H1 (cell line): ENCODE results near the gene CDRT15. TPM values are rescaled to one million over a fixed set of nuclear protein-coding genes. Genes with fewer than 3 reads are reported as not detected.

Experiments used
- CTCF ChIA-PET: fragments of 300-600 bp; sonication (Branson Sonifier 250); formaldehyde crosslinking; loops from one replicate; lab custom pipeline; 2021; ENCODE audit not compliant: partially characterized antibody; lab: Charles Lee
- POLR2A ChIA-PET: fragments of 300-600 bp; sonication (Branson Sonifier 250); formaldehyde crosslinking; loops from one replicate; lab custom pipeline; 2021; ENCODE audit warnings: inconsistent platforms; ENCODE audit not compliant: partially characterized antibody; lab: Charles Lee
- DNase-seq, 2 experiments: peaks; one replicate each; pipeline versions ENCODE4 v3.0.0 to v3.0.0-alpha.2; 2010 to 2022; ENCODE audit warnings: low spot score in 2 of 2, low read depth in 1 of 2, mixed read lengths in 1 of 2
- FAIRE-seq: peaks from 2 replicates; lab custom pipeline; 2011; peaks lifted over from hg19 to GRCh38; lab: Jason Lieb, UNC
- H2AFZ ChIP-seq: 2 replicates; pipeline ENCODE4 v1.8.1; 2012; ENCODE audit warnings: low read length, inconsistent platforms
- H2AK5ac ChIP-seq: 2 replicates; pipeline ENCODE4 v1.6.1; 2013; ENCODE audit warnings: low read depth, low read length
- H2BK120ac ChIP-seq: replicated peaks from 2 replicates; pipeline ENCODE3; 2013; ENCODE audit warnings: low read depth, low read length, inconsistent platforms
- H2BK12ac ChIP-seq: 2 replicates; pipeline ENCODE4 v1.6.1; 2013; ENCODE audit warnings: low read depth, low read length
- H2BK15ac ChIP-seq: 2 replicates; pipeline ENCODE4 v1.6.1; 2013; ENCODE audit warnings: low read length
- H2BK20ac ChIP-seq: 2 replicates; pipeline ENCODE4 v1.6.1; 2013; ENCODE audit warnings: low read length
- H2BK5ac ChIP-seq: 2 replicates; pipeline ENCODE4 v1.6.1; 2013; ENCODE audit warnings: low read depth, low read length
- H3K14ac ChIP-seq: 2 replicates; pipeline ENCODE4 v1.6.1; 2013; ENCODE audit warnings: inconsistent platforms; ENCODE audit not compliant: insufficient read length
- H3K18ac ChIP-seq: 2 replicates; pipeline ENCODE4 v1.6.1; 2013; ENCODE audit warnings: low read length; ENCODE audit errors: extremely low read depth
- H3K23ac ChIP-seq: 2 replicates; pipeline ENCODE4 v1.6.1; 2013; ENCODE audit warnings: inconsistent platforms; ENCODE audit not compliant: insufficient read length
- H3K23me2 ChIP-seq: 2 replicates; pipeline ENCODE4 v1.6.1; 2013; ENCODE audit warnings: low read depth, low read length
- H3K27ac ChIP-seq: 2 replicates; pipeline ENCODE4 v1.6.1; 2011; ENCODE audit warnings: low read depth, low read length, inconsistent platforms
- H3K27me3 ChIP-seq, 4 experiments: replicated peaks in 1 of 4; 1 replicate in 1 of 4; 2 replicates in 3 of 4; pipeline versions ENCODE4 v1.6.1 to v1.8.1; 2011 to 2013; ENCODE audit warnings: low read length in 3 of 4, mild to moderate bottlenecking in 3 of 4, inconsistent platforms in 2 of 4, mixed read lengths in 2 of 4, moderate library complexity in 1 of 4; ENCODE audit not compliant: control insufficient read depth in 3 of 4, insufficient read depth in 3 of 4; ENCODE audit errors: extremely low read depth in 1 of 4
- H3K36me3 ChIP-seq, 4 experiments: 2 replicates each; pipeline versions ENCODE4 v1.6.1 to v1.8.1; 2011 to 2013; ENCODE audit warnings: mild to moderate bottlenecking in 4 of 4, low read length in 3 of 4, moderate library complexity in 2 of 4, control low read depth in 1 of 4, inconsistent platforms in 1 of 4; ENCODE audit not compliant: insufficient read depth in 4 of 4, control insufficient read depth in 2 of 4
- H3K4ac ChIP-seq: replicated peaks from 2 replicates; pipeline ENCODE3; 2013; ENCODE audit warnings: low read length, low read depth, mixed read lengths, inconsistent platforms; ENCODE audit not compliant: insufficient read length
- H3K4me1 ChIP-seq, 4 experiments: replicated peaks in 1 of 4; 1 replicate in 1 of 4; 2 replicates in 3 of 4; pipeline versions ENCODE4 v1.6.1 to v1.8.1; 2011 to 2013; ENCODE audit warnings: low read length in 3 of 4, inconsistent platforms in 2 of 4, mixed read lengths in 1 of 4; ENCODE audit not compliant: insufficient read depth in 4 of 4, control insufficient read depth in 3 of 4
- H3K4me2 ChIP-seq, 2 experiments: 2 replicates each; pipeline versions ENCODE4 v1.6.1 to v1.8.1; 2011 to 2013; ENCODE audit warnings: low read depth in 2 of 2, low read length in 2 of 2, control low read depth in 1 of 2, inconsistent platforms in 1 of 2, mild to moderate bottlenecking in 1 of 2; ENCODE audit not compliant: insufficient read depth in 1 of 2
- H3K4me3 ChIP-seq, 4 experiments: fragments of 200-600, 300-600 bp in 1 of 4; sonication (generic), shearing (Covaris generic), sonication (Bioruptor Twin) in 1 of 4; 2 replicates each; pipeline versions ENCODE4 v1.5.1 to v1.8.1; 2011 to 2016; ENCODE audit warnings: low read length in 4 of 4, low read depth in 3 of 4, control low read depth in 2 of 4, inconsistent platforms in 2 of 4, mild to moderate bottlenecking in 2 of 4, mixed read lengths in 1 of 4, moderate library complexity in 1 of 4; ENCODE audit not compliant: insufficient read depth in 2 of 4; ENCODE audit errors: extremely low read depth in 1 of 4
- H3K56ac ChIP-seq: replicated peaks from 2 replicates; pipeline ENCODE3; 2013; ENCODE audit warnings: low read depth, mild to moderate bottlenecking, mixed read lengths, low read length, inconsistent platforms; ENCODE audit not compliant: insufficient read length
- H3K79me1 ChIP-seq: 2 replicates; pipeline ENCODE4 v1.6.1; 2013; ENCODE audit warnings: low read depth, low read length, control low read depth
- H3K79me2 ChIP-seq, 2 experiments: 2 replicates each; pipeline versions ENCODE4 v1.6.1 to v1.8.1; 2012 to 2013; ENCODE audit warnings: low read length in 2 of 2, mild to moderate bottlenecking in 2 of 2, inconsistent platforms in 1 of 2; ENCODE audit not compliant: insufficient read depth in 2 of 2, control insufficient read depth in 1 of 2
- H3K9ac ChIP-seq, 4 experiments: replicated peaks in 1 of 4; 1 replicate in 1 of 4; 2 replicates in 3 of 4; pipeline versions ENCODE4 v1.6.1 to v1.8.1; 2011 to 2013; ENCODE audit warnings: low read depth in 3 of 4, low read length in 3 of 4, control low read depth in 2 of 4, mild to moderate bottlenecking in 2 of 4, moderate library complexity in 2 of 4, inconsistent platforms in 1 of 4; ENCODE audit errors: extremely low read depth in 1 of 4
- H3K9me3 ChIP-seq, 2 experiments: 2 replicates each; pipeline versions ENCODE4 v1.6.1 to v1.8.1; 2012 to 2013; ENCODE audit warnings: mild to moderate bottlenecking in 2 of 2, moderate library complexity in 2 of 2, control low read depth in 1 of 2, inconsistent platforms in 1 of 2, low read depth in 1 of 2, low read length in 1 of 2, mixed read lengths in 1 of 2; ENCODE audit not compliant: insufficient read depth in 2 of 2
- H4K20me1 ChIP-seq, 2 experiments: replicated peaks in 1 of 2; 2 replicates each; pipeline versions ENCODE3 to v1.8.1; 2011 to 2013; ENCODE audit warnings: inconsistent platforms in 2 of 2, low read length in 2 of 2, mild to moderate bottlenecking in 1 of 2; ENCODE audit not compliant: insufficient read depth in 2 of 2, control insufficient read depth in 1 of 2
- H4K5ac ChIP-seq: 2 replicates; pipeline ENCODE4 v1.6.1; 2013; ENCODE audit warnings: low read length, low read depth, mixed read lengths, inconsistent platforms; ENCODE audit not compliant: insufficient read length
- H4K8ac ChIP-seq: 2 replicates; pipeline ENCODE4 v1.8.0; 2013; ENCODE audit warnings: mild to moderate bottlenecking, moderate library complexity, low read length, inconsistent platforms; ENCODE audit not compliant: insufficient read depth; ENCODE audit errors: extremely low read depth
- H4K91ac ChIP-seq: replicated peaks from 2 replicates; pipeline ENCODE3; 2013; ENCODE audit warnings: low read length, mixed read lengths, inconsistent platforms; ENCODE audit not compliant: insufficient read length
- BCL11A ChIP-seq, 2 experiments: IDR thresholded peaks; one replicate each; pipeline ENCODE4 v1.6.1; 2011; ENCODE audit warnings: low read depth in 2 of 2, low read length in 2 of 2, mild to moderate bottlenecking in 2 of 2
- CBX5 ChIP-seq: fragments of 300-800, 300-1000 bp; sonication (generic); IDR thresholded peaks from 2 replicates; pipeline ENCODE4 v1.7.1; 2016; ENCODE audit warnings: antibody characterized with exemption, low read length, low read depth
- EZH2 ChIP-seq: fragments of 200-600 bp; sonication (generic); IDR thresholded peaks from 2 replicates; pipeline ENCODE4 v1.7.1; 2012; ENCODE audit warnings: low read depth, mild to moderate bottlenecking, moderate library complexity, low read length, inconsistent platforms; ENCODE audit not compliant: severe bottlenecking
- GTF2F1 ChIP-seq: IDR thresholded peaks from 2 replicates; pipeline ENCODE4 v1.6.1; 2012; ENCODE audit warnings: low read depth, low read length, improper control_type of control experiment, borderline replicate concordance
- HDAC2 ChIP-seq, 2 experiments: fragments of 300-600 bp in 1 of 2; sonication (generic) in 1 of 2; IDR thresholded peaks; 2 replicates each; pipeline ENCODE4 v1.6.1; 2011 to 2012; ENCODE audit warnings: low read depth in 2 of 2, low read length in 2 of 2, mild to moderate bottlenecking in 2 of 2, moderate library complexity in 2 of 2, borderline replicate concordance in 1 of 2, inconsistent platforms in 1 of 2
- SAP30 ChIP-seq: fragments of 300-600 bp; sonication (generic); IDR thresholded peaks from 2 replicates; pipeline ENCODE4 v1.7.1; 2012; ENCODE audit warnings: low read length, moderate library complexity, mild to moderate bottlenecking, inconsistent platforms; ENCODE audit not compliant: insufficient read depth, insufficient replicate concordance
- SUZ12 ChIP-seq: fragments of 200-600 bp; sonication (generic); IDR thresholded peaks from 2 replicates; pipeline ENCODE4 v1.6.1; 2012; ENCODE audit warnings: mild to moderate bottlenecking, inconsistent platforms, low read length, moderate library complexity, mixed read lengths
- TAF1 ChIP-seq: IDR thresholded peaks from 2 replicates; pipeline ENCODE4 v1.6.1; 2011; ENCODE audit warnings: mild to moderate bottlenecking, low read depth, low read length
- WGBS, 2 experiments: shearing (Covaris generic) in 1 of 2; methylation state at CpG; one replicate each; pipeline versions ENCODE4 v1.1.6 to v1.1.7; 2013 to 2015; ENCODE audit warnings: low lambda C conversion rate in 2 of 2, mixed read lengths in 2 of 2, inconsistent platforms in 1 of 2, low coverage in 1 of 2, missing lambda C conversion rate in 1 of 2; ENCODE audit not compliant: insufficient replicate concordance in 2 of 2, insufficient coverage in 1 of 2, insufficient read length in 1 of 2; ENCODE audit errors: extremely low coverage in 1 of 2, missing lambda C conversion rate in 1 of 2; 5-methylcytosine and 5-hydroxymethylcytosine counted together
- polyA plus RNA-seq, 7 experiments: library from polyadenylated mRNA; depleted of rRNA in 3 of 7; stranded (reverse) in 5 of 7; unstranded in 2 of 7; fragments of >200 nt in 5 of 7; fragments of 200-250 nt in 2 of 7; gene quantifications; 1 replicate in 5 of 7; 2 replicates in 1 of 7; 4 replicates in 1 of 7; pipeline versions ENCODE4 v1.2.1 to v1.2.3, GENCODE V29; 2011 to 2013; ENCODE audit warnings: missing spikeins in 2 of 7, mixed read lengths in 2 of 7
- total RNA-seq: library from RNA; stranded (reverse); fragmentation: NEBNext Ultra II Directional; extraction: Animal tissue kit (Norgen Biotek cat#: 25700); gene quantifications from 2 replicates; pipeline ENCODE4 v1.2.1, GENCODE V29; 2021
- TF ChIP-seq, protein P1 (sequence below): IDR thresholded peaks from 2 replicates; pipeline ENCODE4 v1.6.1; 2011; ENCODE audit warnings: low read length, improper control_type of control experiment

The CDRT15 gene
- total and polyA plus RNA-seq, 2 of the 8 experiments (the other 6 are each of a cell fraction or from before 2014, with no cell fraction given): not detected

DNA sequence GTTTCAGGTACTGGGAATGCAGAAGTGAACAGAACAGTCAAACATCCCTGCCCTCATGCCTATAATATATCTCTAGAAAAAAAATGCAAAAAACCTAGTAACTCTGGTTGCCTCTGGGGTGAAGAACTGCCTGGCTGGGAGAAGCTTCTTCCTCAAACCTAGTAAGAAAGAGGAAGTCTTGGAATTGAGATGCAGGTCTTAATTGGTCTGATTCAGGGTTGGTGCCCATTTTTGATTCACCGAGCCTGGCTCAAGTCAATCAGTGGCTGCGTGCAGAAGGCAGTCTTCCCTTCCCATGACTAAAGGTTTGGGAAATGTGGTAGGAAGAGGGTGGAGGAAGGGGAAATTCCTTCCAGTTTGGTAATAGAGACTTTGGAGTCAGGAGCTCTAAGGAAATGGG is 22.4 kb downstream of the CDRT15 start:
- no peak overlapping the region for H2BK15ac ChIP-seq
- TF ChIP-seq HDAC2 (IDR thresholded peaks at IDR 0.05; ENCODE audit: borderline replicate concordance in 1 of 2, low read depth in 2 of 2, low read length in 2 of 2) (no peak), SAP30 (no peak), CBX5 (no peak), TAF1 (no peak), BCL11A (IDR thresholded peaks at IDR 0.05; ENCODE audit: low read depth in 2 of 2, low read length in 2 of 2) (no peak), EZH2 (no peak), SUZ12 (no peak), GTF2F1 (no peak)
- TF ChIP-seq, protein P1, sequence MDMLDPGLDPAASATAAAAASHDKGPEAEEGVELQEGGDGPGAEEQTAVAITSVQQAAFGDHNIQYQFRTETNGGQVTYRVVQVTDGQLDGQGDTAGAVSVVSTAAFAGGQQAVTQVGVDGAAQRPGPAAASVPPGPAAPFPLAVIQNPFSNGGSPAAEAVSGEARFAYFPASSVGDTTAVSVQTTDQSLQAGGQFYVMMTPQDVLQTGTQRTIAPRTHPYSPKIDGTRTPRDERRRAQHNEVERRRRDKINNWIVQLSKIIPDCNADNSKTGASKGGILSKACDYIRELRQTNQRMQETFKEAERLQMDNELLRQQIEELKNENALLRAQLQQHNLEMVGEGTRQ: no peak
- no peak for FAIRE-seq
- H4K91ac ChIP-seq: no peak overlapping the region
- H3K4me3 ChIP-seq: no peak overlapping the region
- H4K8ac ChIP-seq: no peak overlapping the region
- WGBS, 2 experiments: 95% methylated on average over 2 of the region's 2 CpGs; no CpG with 5 or more reads in 1 of the 2 experiments
- DNase-seq: no peak
- CTCF ChIA-PET: interaction anchor here (0.8 to 2.3 kb wide), 4 partner anchors 11 to 401 kb away, joined by 3 to 8 read pairs (median 5); no protein-coding TSS in a partner anchor
- no peak overlapping the region for H2BK120ac ChIP-seq
- H3K4me1 ChIP-seq: no peaks in the 10 kb centered on the region
- no peaks in the 10 kb centered on the region for H4K20me1 ChIP-seq
- H2AFZ ChIP-seq: no peak overlapping the region
- H3K27me3 ChIP-seq: no peaks in the 10 kb centered on the region
- H3K27ac ChIP-seq: no peak overlapping the region
- H3K79me2 ChIP-seq: no peaks in the 10 kb centered on the region
- peaks cover 11 to 14% of the 10 kb centered on the region in 2 experiments; a peak in 3 of 4 replicates for H3K9me3 ChIP-seq
- no peak overlapping the region for H3K23ac ChIP-seq
- no peak overlapping the region for H3K4me2 ChIP-seq
- H3K56ac ChIP-seq: no peak overlapping the region
- H2BK20ac ChIP-seq: no peak overlapping the region
- no peak overlapping the region for H2BK12ac ChIP-seq
- H3K36me3 ChIP-seq: peaks cover 0 to 14% (median 0%) of the 10 kb centered on the region in 4 experiments; a peak in 1 of 8 replicates
- POLR2A ChIA-PET: no interaction called here
- no peak overlapping the region for H3K4ac ChIP-seq
- H3K18ac ChIP-seq: no peak overlapping the region
- no peaks in the 10 kb centered on the region; the same call in 1 of the 2 replicates for H3K23me2 ChIP-seq
- H3K9ac ChIP-seq: no peak overlapping the region
- H3K79me1 ChIP-seq: no peaks in the 10 kb centered on the region
- H2AK5ac ChIP-seq: no peak overlapping the region
- no peak overlapping the region for H3K14ac ChIP-seq
- no peak overlapping the region for H2BK5ac ChIP-seq
- no peak overlapping the region for H4K5ac ChIP-seq
